DMS53 (cell line): Measurements from ENCODE around the gene NEK11.

Source experiments
- DNase-seq: peaks from one replicate; lab custom pipeline; 2025; lab: John Stamatoyannopoulos, UW

Gene NEK11

DNA sequence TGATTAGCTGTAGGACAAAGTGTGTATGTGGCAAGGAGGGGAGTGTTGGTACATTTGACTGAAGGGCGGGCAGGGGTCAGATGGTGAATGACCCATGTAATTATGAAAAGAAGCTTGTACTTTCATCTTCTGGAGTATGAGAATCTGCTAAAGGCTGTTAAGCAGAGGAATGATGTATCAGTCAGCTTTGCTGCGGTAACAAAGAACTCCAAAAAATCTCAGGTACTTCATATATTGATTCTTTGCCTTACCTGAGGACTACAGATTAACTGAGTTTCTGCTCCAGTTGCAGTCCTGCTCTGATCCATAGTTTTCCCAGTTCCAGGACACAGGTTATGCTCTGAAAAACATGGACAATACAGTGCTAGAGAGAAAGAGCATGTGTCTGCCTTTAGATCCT, 115.1 kb downstream of the NEK11 start:
- no peak for DNase-seq

DNA sequence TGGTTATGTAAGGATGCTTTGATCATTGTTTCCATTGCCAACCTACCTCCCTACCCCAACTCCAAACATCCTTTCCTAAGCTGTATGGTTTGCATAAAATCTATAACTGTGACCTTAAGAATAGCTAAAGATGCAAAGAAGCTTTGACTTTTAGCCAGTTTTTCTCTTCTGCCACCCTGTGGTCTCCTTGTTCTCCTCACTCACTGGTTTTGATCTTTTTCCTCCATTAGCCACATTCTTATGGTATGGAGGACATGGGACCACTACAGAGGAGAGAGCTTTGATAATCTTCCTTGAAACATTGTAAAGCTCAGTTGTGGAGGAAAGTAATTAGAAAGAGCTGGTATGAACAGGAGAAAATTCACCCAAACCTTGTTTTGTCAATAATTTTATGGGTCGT, 115.9 kb downstream of the NEK11 start:
- no peak for DNase-seq

DNA sequence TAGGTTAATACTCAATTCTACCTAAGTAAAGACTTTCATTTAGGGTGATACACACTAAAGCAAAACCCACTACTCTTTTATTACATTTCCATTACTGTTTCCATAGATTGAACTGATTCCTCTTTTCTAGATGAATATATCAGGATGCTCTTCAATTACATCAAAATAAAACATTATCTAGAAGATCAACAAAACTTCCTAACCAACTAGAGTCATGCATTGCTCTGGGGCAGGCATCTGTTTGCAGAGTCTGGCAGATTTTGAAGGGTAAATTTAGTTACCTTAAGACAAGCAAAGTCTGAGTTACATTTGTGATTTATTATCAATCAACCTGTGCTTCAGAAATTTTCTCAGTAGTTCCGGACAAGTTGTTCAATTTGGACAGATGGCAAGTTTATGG, 117.1 kb downstream of the NEK11 start:
- DNase-seq, result no peak

DNA sequence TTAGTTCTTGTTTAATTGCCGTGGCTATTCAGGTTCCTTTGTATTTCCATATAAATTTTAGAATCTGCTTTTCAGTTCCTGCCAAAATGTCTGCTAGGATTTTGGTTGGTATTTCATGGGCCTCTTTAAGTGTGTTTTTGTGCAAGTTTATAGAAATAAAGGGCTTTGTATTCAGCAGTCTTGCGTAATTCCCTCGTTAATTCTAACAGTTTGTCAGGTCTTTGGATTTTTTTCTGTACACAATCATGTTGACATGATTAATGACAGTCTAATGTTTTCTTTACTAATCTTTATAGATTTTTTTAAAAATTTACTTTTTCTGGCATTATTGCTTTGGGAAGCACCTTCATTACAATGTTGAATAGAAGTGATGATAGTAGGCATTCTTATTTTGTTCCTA, 120.9 kb downstream of the NEK11 start:
- DNase-seq, result no peak

DNA sequence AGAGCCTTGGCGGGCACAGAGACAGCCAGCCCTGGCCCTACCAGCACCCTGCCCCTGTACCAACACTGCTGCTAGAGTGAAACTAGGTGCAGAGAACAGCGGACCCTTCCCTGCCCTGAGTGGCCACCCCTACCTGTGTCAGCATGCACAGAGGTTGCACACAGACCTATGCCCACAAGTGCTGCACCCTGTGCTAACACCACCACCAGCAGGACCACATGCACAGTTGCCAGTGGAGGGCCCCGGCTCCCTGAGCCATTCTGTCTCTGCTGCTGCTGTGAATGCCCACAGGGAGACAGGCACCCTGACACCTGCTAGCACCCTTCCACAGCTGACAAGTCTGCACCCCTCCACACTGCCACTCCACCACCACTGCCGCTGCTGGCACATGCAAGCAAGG, 131.8 kb downstream of the NEK11 start:
- DNase-seq, result no peak

DNA sequence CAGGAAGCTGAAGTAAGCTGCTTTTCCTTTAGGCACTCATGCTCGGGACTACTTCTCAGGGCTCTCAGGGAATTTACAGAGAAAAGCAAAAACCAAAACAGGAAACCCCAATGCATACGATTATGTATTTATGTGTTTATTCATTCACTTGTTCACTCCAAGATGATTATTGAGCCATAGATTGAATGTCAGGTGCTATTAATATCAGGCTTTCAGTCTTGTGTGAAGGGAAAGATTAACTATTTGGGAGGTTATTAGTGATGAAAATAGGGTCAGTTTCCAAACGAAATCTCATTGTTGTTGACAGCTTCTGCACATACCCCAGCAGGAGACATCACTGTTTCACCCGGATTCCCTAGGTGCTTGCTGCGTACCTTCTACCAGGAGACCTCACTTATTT, 135.8 kb downstream of the NEK11 start:
- DNase-seq, result no peak

DNA sequence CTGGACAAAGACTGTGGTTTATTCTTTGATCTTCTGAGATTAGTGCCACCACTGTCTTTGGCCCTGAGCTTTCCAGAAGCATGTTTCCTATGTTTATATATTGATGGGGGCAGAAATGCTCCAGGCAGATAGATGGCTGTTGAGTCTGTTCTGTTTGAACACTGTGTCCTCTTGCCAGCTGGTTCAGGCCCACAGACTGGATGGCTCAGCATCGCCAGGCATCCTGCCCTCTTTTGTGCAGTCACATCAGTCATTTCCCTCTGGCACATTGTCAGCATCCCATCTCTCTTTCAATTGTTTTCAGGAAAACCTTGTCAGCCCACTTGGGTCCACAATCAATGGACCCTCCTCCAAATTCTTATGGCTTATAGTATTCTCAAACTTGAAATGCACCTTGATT, 141.2 kb downstream of the NEK11 start:
- no peak for DNase-seq

DNA sequence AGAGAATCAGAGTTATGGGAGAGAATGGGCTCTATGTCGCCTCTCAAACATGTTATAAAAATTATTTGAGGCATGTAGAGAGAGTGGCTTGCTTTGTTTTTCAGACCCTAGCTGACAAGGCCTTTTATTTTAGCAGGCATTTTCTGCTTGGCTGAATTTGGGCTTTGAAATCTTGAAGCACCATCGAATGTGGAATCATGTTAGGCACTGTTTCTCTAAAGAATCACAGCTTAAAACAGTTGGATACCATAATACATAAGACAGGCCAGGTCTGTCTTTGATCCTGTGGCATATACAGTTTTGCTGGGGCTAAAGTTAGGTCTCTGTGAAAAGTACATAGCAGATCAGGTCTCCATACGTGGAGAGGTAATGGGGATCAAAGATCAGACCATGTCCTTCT, 142.7 kb downstream of the NEK11 start:
- DNase-seq, result no peak

DNA sequence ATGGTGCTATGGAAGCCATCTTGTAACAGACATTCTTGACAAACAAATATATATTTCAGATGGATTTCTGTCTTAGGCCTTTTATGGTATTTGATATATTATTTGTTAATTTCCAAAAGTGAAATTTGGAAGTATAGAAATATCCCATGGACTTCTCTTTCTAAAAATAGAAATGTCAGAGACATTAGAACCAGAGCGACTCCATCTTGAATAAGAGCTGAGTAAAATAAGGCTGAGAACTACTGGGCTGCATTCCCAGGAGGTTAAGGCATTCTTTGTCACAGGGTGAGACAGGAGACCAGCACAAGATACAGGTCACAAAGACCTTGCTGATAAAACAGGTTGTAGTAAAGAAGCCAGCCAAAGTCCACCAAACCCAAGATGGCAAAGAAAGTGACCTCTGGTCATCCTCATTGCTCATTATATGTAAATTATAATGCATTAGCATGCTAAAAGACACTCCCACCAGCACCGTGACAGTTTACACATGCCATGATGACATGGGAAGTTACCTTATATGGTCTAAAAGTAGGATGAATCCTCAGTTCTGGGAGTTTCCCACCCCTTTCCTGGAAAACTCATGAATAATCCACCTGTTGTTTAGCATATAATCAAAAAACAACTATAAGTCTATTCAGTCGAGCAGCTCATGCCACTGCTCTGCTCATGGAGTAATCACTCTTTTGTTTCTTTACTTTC, 146.0 kb downstream of the NEK11 start:
- no peak for DNase-seq

DNA sequence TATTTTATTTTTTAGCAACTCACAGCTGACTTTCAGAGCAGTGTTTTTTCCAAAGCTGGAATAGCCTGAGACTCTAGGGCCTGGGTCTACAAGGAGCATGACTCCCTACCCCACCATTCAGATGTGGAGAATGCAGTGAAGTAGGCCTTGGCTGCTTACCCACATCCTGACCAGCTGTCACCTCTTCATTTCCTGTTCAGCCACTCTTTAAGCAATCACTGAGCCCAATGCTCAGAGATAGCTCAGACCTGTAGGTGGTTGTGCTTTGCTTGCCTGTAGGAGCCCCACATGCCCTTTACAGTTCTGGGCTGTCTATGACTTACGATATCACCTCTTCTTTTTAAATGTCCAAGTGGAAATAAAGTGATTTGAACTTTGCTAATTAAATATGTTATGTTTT, 148.1 kb downstream of the NEK11 start:
- DNase-seq, result peak; percentile 73

DNA sequence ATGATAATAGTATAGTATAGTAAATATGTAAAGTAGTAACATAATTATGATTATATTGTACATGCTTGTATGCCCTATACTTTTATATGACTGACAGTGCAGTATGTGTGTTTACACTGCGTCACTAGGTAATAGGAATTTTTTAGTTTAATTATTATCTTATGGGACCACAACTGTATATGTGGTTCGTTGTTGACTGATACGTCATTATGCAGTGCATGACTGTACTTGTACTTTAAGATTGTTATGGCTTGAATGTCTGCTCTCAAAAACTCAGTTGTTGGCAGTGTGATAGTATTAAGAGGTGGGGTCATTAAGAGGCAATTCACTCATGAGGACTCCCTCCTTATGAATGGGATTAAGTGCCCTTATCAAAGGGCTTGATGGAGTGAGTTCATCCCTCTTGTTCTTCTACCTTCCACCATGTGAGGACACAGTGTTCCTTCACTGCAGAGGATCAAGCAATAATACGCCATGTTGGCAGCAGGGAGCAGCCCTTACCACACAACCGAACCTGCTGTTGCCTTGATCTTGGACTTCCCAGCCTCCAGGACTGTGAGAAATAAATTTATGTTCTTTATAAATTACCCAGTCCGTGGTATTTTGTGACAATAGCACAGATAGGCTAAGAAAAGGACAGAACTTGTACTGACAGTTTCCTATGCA, 152.2 kb downstream of the NEK11 start:
- DNase-seq, result no peak

DNA sequence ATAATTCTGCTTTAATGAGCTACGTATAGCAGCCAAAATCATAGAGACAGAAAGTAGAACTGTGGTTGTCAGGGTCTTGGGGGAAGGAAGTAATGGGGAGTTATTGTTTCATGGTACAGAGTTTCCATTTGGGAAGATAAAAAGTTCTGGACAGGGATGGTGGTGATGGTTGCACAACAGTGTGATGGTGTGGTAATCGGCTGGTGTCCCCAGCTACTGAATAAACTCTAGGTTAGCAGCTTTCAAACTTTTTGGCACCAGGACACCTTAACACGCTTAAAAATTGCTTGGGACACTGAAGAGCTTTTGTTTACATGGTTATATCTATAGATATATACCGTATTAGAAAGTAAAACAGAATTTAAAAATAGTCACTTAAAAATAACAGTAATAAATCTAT, 166.0 kb downstream of the NEK11 start:
- no peak for DNase-seq

DNA sequence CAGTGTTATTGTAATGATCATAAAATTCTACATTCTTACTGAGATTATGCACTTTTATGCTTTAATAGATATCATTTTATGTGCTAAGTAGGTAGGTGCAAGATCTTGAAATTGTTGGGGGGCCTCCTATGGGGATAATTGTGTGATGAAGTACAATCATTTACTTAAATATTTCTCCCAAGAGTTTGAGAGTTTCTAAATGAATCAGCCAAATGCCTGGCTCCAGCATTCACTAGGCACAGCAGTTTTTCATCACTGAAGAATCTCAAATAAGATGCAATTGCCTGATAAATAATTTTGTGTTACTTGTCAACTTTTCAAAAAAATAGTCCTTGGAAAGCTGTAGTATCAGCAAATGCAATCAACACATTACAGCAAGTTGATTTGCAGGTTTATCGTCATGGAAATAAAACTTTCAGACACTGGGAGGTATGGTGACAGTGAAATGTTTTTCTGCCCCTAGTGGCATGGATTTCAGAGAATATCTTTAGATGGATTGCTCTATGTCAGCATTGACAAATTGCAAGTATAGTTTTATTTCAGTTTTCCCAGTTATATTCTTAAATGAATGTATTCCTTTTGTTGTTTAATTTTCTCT, 167.1 kb downstream of the NEK11 start:
- DNase-seq, result peak; percentile 31

DNA sequence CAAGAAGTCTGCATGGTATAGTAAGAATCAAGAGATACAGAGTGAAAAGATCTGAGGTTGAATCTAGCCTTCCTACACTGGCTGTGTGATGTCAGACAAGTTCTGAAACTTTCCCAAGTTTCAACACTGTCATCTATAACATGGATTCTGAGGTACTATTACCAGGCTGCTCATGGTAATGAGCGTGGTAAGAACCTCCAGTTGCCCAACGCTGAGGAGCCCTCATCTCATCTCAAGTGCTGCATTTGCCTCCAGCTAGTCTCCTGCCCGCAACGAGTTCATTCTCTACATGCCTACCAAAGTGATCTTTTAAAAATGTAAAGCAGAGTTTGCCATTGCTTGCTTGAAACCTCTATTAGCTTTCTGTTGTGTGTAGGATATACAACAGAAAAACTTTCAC, 168.1 kb downstream of the NEK11 start:
- DNase-seq, result no peak

DNA sequence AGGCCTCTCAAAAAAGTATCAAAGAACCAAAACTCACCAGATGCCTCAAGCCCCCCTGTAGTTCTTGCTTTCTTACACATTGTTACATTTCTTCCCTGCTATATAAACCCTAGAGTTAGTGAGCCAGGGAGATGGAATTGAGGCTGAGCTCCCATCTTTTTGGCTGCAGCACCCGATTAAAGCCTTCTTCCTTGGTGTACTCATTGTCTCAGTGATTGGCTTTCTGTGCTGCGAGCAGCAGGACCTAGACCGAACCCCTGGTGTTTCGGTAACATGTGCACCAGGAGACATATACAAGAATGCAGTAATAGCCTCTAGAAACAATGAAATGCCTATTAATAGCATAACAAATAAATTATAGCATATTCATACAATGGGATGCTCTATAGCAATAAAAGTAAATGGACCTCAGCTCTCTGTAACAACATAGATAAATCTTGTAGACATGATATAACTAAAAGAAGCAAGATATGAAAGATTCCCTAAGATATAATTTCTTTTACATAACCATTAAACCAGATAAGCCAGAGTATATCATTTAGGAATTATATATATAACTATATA, 174.0 kb downstream of the NEK11 start:
- DNase-seq, result no peak

DNA sequence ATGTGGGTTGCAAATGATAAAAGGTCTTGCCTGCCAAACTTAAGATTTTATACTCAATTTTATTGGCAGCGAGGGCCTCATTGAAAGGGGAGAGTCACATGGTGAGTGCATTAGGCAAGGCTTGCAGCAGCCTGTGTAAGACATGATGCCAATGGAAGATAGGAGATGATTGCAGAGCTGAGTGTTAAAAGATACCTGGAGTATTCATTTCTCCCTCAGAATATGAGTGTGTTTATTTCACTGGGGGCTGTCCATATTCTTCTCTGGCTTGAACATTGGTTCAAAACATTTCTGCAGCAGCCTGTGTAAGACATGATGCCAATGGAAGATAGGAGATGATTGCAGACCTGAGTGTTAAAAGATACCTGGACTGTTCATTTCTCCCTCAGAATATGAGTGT, 189.7 kb downstream of the NEK11 start:
- DNase-seq, result no peak

DNA sequence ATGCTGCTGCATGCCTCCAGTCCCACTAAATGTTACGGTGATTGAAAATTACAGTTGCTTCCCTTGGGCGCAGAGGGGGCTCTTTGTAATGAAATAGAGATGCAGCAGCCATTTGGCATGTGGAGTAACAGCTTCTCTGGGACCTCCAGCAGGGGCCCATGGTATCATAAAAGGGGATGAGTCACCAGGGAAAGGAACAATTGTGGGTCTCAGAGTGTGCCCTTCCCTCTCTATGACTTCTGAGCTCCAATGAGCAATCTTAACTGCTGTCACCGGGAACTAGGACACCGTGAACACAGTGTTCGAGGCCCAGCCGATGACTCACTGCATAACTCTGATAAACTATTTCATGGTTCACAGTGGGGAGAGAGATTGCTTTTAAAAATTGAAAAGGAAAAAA, 190.1 kb downstream of the NEK11 start:
- peak; percentile 1 for DNase-seq

DNA sequence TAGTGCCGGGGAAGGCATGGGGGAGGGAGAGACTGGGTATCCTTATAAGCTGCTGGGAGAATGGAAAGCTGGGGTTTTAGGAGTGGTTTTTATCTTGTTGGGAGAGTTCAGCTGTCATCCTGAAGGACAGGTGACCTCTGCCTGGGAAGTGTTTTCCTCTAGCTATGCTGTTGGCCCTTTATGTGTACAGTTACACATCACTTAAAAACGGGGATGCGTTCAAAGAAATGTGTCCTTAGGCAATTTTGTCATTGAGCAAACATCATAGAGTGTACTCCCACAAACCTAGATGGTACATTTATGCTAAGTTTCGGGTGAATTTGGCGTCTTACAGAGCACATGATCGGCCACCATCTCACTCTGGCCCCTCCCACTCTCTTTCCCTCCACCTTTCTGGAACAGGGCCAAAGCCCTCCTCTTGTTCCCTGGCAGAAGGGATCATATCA, 190.6 kb downstream of the NEK11 start:
- DNase-seq, result no peak

DNA sequence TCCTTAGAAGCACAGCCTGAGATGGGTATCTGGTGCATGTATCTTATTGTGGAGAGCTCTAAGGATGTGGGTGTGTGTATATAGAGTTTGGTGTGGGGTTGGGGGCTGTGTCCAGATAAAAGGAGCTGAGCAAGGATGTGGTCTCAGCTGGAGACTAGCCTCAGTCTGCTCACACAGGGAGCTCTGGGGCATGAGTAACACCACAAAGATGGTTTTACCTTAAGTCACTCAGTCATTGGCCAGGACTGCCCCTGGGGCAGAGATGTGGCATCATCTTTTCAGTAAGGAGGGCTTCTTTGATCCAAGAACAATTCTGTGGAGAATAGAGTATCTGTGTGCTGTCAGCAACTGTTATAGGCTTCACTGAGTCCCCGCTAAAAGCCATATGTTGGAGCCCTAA, 191.5 kb downstream of the NEK11 start:
- no peak for DNase-seq

DNA sequence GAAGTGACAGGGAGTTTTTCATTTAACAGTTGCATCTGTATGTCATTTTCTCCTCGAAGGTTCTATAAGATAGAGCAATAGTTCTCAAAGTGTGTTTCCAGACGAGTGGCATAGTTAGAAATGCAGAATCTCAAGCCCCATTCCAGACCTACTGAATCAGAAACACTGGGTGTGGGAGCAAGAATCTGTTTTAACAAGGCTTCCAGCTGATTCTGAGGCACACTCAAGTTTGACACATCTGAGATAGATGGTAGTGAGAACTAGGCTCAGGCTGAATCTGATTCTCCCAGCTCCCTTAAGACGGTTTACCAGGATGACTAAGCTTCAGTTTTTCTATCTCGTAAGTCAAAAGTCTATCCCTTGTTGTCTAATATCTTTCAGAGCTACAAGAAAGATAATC, 195.1 kb downstream of the NEK11 start:
- no peak for DNase-seq

DNA sequence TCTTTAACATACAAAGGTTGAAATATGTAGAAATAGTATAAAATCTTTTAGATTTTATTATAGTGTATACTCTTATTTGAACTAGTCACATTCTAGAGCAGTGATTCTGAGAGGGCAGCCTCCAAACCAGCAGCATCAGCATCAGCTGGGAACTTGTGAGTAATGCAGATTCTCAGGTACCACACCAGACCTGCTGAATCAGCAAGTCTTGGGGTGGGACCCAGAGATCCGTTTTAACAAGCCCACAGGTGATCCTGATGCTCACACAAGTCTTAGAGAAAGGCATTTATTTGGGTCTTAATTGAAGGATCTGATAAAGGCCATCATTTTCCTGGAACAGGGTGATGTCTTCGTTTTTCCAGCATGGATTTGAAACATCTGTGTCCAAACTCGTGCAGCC, 195.9 kb downstream of the NEK11 start:
- no peak for DNase-seq

DNA sequence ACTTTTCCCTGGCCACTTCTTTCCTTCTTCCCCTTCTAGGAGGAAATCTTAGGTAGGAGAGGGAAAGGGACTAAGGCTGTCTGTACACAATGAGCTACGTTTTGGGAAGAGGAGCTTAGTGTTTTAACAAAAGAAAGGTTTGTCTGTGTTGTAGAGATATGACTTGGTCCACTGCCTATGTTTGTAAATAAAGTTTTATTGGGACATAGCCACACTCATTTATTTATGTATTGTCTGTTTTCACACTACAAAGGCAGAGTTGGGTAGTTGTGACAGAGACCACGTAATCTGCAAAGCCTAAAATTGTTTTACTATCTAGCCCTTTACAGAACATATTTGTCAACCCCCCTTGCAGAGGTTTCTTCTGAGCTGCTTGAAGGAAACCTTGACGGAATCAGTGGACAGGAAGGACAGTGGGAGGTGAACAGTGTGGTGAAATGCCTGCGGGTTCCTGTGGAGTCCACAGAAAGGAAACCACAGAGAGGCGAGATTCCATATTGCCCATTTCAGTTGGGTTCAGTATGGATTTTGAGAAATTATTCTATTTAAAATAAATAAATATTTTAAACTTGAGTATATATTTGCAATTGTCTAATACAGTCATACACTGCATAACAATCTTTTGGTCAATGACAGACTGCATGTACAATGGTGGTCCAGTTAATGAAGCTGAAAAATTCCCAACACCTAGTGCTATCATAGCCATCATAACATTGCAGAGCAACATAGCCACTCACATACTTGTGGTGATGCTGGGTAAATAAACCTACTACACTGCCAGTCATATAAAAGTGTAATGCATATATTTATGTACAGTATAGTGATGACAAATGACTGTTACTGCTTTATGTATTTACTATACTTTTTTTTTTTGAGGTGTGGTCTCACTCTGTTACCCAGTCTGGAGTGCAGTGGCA, 197.0 kb downstream of the NEK11 start:
- DNase-seq, result no peak
